Caco-2 (cell line): Measurements from ENCODE around the gene UBE2O. TPM values are rescaled to one million over a fixed set of nuclear protein-coding genes. Genes with fewer than 3 reads are reported as not detected.

Experiments
- BruUV-seq: library from RNA; stranded (reverse); fragments of 400-500 nt; replicated peaks from 2 replicates; lab custom pipeline; 2021; lab: Mats Ljungman, UMichigan
- CTCF ChIA-PET: fragments of 300-600 bp; sonication (Branson Sonifier 250); formaldehyde crosslinking; loops from one replicate; lab custom pipeline; 2022; ENCODE audit warnings: antibody characterized with exemption; lab: Charles Lee
- POLR2A ChIA-PET: fragments of 300-600 bp; sonication (Branson Sonifier 250); formaldehyde crosslinking; loops from one replicate; lab custom pipeline; 2022; ENCODE audit warnings: antibody characterized with exemption; lab: Charles Lee
- DNase-seq, 2 experiments: peaks; one replicate each; pipeline versions ENCODE4 v3.0.0 to v3.0.0-alpha.2; 2020 to 2022
- H3K27me3 ChIP-seq: replicated peaks from 2 replicates; pipeline ENCODE4 v1.6.0; 2011; ENCODE audit warnings: low read length; ENCODE audit not compliant: control insufficient read depth, insufficient read depth
- H3K36me3 ChIP-seq: 2 replicates; pipeline ENCODE4 v1.5.1; 2011; ENCODE audit warnings: low read length; ENCODE audit not compliant: control insufficient read depth, insufficient read depth
- H3K4me1 ChIP-seq: fragments of 250-450 bp; sonication (Bioruptor Pico); 2 replicates; pipeline ENCODE4 v1.5.1; 2020; ENCODE audit warnings: mild to moderate bottlenecking
- H3K4me3 ChIP-seq: 2 replicates; pipeline ENCODE4 v1.5.1; 2011; ENCODE audit warnings: low read depth, mild to moderate bottlenecking, control low read depth, low read length
- H3K9me3 ChIP-seq: fragments of 250-450 bp; sonication (Bioruptor Pico); 2 replicates; pipeline ENCODE4 v1.5.1; 2020; ENCODE audit warnings: mild to moderate bottlenecking, moderate library complexity
- H3K27ac Mint-ChIP-seq: one replicate; pipeline ENCODE4 v1.8.0; 2022; ENCODE audit warnings: mixed read lengths; ENCODE audit not compliant: unreplicated experiment
- H3K27me3 Mint-ChIP-seq: one replicate; pipeline ENCODE4 v1.8.0; 2022; ENCODE audit warnings: mixed read lengths; ENCODE audit not compliant: insufficient read depth, unreplicated experiment
- H3K36me3 Mint-ChIP-seq: one replicate; pipeline ENCODE4 v1.8.0; 2022; ENCODE audit warnings: mild to moderate bottlenecking, mixed read lengths; ENCODE audit not compliant: insufficient read depth, unreplicated experiment
- H3K4me1 Mint-ChIP-seq: one replicate; pipeline ENCODE4 v1.8.0; 2022; ENCODE audit warnings: low read depth, mixed read lengths; ENCODE audit not compliant: unreplicated experiment
- H3K4me3 Mint-ChIP-seq: one replicate; pipeline ENCODE4 v1.8.0; 2022; ENCODE audit warnings: mild to moderate bottlenecking, moderate library complexity, mixed read lengths; ENCODE audit not compliant: unreplicated experiment
- H3K9me3 Mint-ChIP-seq: one replicate; pipeline ENCODE4 v1.8.0; 2022; ENCODE audit warnings: mixed read lengths; ENCODE audit not compliant: unreplicated experiment
- intact Hi-C: fragments of 100-400 bp; cut with micrococcal nuclease; formaldehyde crosslinking; loops from one replicate; pipeline ENCODE4 v1.10.0; 2022; ENCODE audit not compliant: unreplicated experiment
- total RNA-seq: library from RNA; stranded (reverse); gene quantifications from 2 replicates; pipeline ENCODE4 v1.2.3, GENCODE V29; 2022
- TF ChIP-seq, protein P1 (sequence below), 2 experiments: fragments of 200-600 bp in 1 of 2; IDR thresholded peaks; 1 replicate in 1 of 2; 2 replicates in 1 of 2; pipeline versions ENCODE4 v1.5.1 to v1.8.0; 2011 to 2022; ENCODE audit warnings: antibody characterized with exemption in 1 of 2, control low read depth in 1 of 2, inconsistent platforms in 1 of 2, low read depth in 1 of 2, low read length in 1 of 2, mild to moderate bottlenecking in 1 of 2, moderate library complexity in 1 of 2; ENCODE audit not compliant: insufficient read depth in 1 of 2, severe bottlenecking in 1 of 2, unreplicated experiment in 1 of 2

The UBE2O gene
- total RNA-seq, 1 experiment from 2014 or later = 37.6 TPM

DNA sequence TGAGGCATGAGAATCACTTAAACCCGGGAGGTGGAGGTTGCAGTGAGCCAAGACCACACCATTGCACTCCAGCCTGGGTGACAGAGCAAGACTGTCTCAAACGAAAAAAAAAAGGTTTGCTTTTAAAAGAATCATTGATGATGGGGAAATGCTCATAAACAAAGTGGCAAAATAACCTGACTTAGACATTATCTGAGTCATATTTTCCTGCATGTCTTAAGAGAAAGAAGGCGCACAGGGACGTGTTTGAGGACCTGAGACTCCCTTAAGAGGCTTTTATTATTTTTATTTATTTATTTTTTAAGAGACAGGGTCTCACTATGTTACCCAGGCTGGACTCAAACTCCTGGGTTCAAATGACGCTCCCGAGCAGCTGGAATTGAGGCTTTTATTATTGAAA lies 93.6 kb downstream of the UBE2O start:
- H3K27me3 ChIP-seq = no peaks in the 10 kb centered on the region
- H3K36me3 ChIP-seq = no peaks in the 10 kb centered on the region
- H3K4me1 ChIP-seq = 0 out of 2 replicates have a peak, but pooled peaks cover 4% of the 10 kb centered on the region
- no peaks in the 10 kb centered on the region for H3K9me3 ChIP-seq
- intact Hi-C loops = no loop called here
- H3K4me3 Mint-ChIP-seq = no peak overlapping the region
- H3K27me3 Mint-ChIP-seq = no peaks in the 10 kb centered on the region
- ChIA-PET CTCF (no interaction called here), POLR2A (no interaction called here)
- no peak for DNase-seq
- H3K4me1 Mint-ChIP-seq = no peaks in the 10 kb centered on the region
- no peak overlapping the region for H3K27ac Mint-ChIP-seq
- BruUV-seq = no TSS peak
- H3K9me3 Mint-ChIP-seq = no peaks in the 10 kb centered on the region
- no peaks in the 10 kb centered on the region for H3K36me3 Mint-ChIP-seq
- H3K4me3 ChIP-seq = no peak overlapping the region
- TF ChIP-seq, protein P1, sequence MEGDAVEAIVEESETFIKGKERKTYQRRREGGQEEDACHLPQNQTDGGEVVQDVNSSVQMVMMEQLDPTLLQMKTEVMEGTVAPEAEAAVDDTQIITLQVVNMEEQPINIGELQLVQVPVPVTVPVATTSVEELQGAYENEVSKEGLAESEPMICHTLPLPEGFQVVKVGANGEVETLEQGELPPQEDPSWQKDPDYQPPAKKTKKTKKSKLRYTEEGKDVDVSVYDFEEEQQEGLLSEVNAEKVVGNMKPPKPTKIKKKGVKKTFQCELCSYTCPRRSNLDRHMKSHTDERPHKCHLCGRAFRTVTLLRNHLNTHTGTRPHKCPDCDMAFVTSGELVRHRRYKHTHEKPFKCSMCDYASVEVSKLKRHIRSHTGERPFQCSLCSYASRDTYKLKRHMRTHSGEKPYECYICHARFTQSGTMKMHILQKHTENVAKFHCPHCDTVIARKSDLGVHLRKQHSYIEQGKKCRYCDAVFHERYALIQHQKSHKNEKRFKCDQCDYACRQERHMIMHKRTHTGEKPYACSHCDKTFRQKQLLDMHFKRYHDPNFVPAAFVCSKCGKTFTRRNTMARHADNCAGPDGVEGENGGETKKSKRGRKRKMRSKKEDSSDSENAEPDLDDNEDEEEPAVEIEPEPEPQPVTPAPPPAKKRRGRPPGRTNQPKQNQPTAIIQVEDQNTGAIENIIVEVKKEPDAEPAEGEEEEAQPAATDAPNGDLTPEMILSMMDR (IDR thresholded peaks at IDR 0.05; ENCODE audit: insufficient read depth in 1 of 2, low read depth in 1 of 2, low read length in 1 of 2, severe bottlenecking in 1 of 2, unreplicated experiment in 1 of 2) = no peak

DNA sequence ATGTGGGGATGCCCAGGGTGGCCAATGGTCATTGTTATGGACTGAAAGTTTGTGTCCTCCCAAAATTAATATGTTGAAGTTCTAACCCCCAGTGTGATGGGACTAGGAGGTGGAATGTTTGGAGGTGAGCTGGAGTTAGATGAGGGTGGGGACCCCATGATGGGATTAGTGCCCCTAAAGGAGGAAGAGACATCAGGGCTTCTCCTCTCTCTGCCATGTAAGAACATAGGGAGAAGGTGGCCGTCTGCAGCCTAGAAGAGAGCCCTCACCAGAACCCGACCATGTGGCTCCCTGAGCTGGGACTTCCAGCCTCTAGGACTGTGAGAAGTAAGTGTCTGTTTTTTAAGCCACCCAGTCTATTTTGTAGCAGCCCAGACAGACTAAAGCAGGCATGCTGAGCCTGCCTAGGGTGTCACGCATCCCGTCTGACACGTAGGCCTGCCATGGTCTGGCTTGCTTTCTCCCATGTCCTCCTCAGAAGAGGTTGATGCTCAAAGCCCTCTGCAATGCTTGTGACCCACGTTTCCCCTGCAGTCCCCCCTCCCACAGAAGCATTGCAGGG lies 95.3 kb downstream of the UBE2O start:
- intact Hi-C loops = no loop called here
- no peaks in the 10 kb centered on the region for H3K9me3 ChIP-seq
- no peak overlapping the region for H3K4me3 ChIP-seq
- Mint-ChIP-seq H3K36me3 (peaks cover 6% of the 10 kb centered on the region), H3K27me3 (no peaks in the 10 kb centered on the region), H3K9me3 (no peaks in the 10 kb centered on the region), H3K4me1 (no peaks in the 10 kb centered on the region), H3K4me3 (no peak overlapping the region), H3K27ac (no peak overlapping the region)
- POLR2A ChIA-PET = no interaction called here
- no peaks in the 10 kb centered on the region for H3K36me3 ChIP-seq
- TF ChIP-seq, protein P1 (IDR thresholded peaks at IDR 0.05; ENCODE audit: insufficient read depth in 1 of 2, low read depth in 1 of 2, low read length in 1 of 2, severe bottlenecking in 1 of 2, unreplicated experiment in 1 of 2) = no peak
- DNase-seq = no peak
- no peaks in the 10 kb centered on the region for H3K27me3 ChIP-seq
- 0 out of 2 replicates have a peak, but pooled peaks cover 4% of the 10 kb centered on the region for H3K4me1 ChIP-seq
- CTCF ChIA-PET = interaction anchor here (0.7 kb wide), 1 partner anchor 850 kb away, joined by 9 read pairs; no protein-coding TSS in a partner anchor
- BruUV-seq = no TSS peak

DNA sequence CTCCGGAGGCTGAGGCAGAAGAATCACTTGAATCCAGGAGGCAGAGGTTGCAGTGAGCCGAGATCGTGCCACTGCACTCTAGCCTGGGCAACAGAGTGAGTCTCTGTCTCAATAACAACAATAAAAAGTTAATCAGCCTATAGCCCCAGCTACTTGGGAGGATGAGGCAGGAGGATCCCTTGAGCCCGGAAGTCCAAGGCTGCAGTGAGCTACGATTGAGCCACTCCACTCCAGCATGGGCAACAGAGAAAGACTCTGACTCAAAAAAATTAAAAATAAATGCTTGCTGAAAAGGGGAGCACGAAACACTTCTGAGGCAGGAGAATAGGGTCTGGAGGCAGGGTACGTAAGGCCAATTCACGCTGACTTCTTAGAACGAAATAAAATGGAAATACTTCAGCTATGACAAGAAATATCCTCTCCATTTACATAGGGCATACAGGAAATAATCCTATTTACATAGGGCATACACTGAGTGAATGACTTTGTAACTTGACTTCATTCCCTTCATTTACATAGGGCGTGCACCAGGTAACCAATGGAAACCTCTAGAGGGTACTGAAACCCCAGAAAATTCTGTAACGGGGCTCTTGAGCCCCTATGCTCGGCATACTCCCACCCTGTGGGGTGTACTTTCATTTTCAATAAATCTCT lies 96.0 kb downstream of the UBE2O start:
- Mint-ChIP-seq H3K9me3 (no peaks in the 10 kb centered on the region), H3K27me3 (no peaks in the 10 kb centered on the region), H3K36me3 (peaks cover 6% of the 10 kb centered on the region), H3K4me3 (no peak overlapping the region), H3K27ac (no peak overlapping the region), H3K4me1 (peaks cover 4% of the 10 kb centered on the region)
- Histone ChIP-seq H3K4me1 (peaks cover 7% of the 10 kb centered on the region; the same call in 1 of the 2 replicates), H3K27me3 (no peaks in the 10 kb centered on the region), H3K36me3 (no peaks in the 10 kb centered on the region), H3K4me3 (no peak overlapping the region), H3K9me3 (no peaks in the 10 kb centered on the region)
- intact Hi-C loops = no loop called here
- no peak for DNase-seq
- ChIA-PET POLR2A (no interaction called here), CTCF (no interaction called here)
- TF ChIP-seq, protein P1 (IDR thresholded peaks at IDR 0.05; ENCODE audit: insufficient read depth in 1 of 2, low read depth in 1 of 2, low read length in 1 of 2, severe bottlenecking in 1 of 2, unreplicated experiment in 1 of 2) = no peak
- BruUV-seq = no TSS peak
